Activated CD8-positive, alpha-beta memory T cell treated with anti-CD3 and anti-CD28 coated beads for 1 hour (primary cell): Measurements from ENCODE around the gene WIZ.
"Not testable (repeated sequence)": the region's sequence is repeated elsewhere in the genome, so short reads cannot be mapped to it uniquely, and the experiment has no call there.

Experiments used
- DNase-seq, 2 donors: peaks; one replicate each; pipeline ENCODE4 v3.0.0-alpha.2; 2020; ENCODE audit warnings: low read depth in 1 of 2; ENCODE audit errors: extremely low read depth in 1 of 2

The WIZ gene

GRCh38 chr19:15449620-15450527, at the start of gene WIZ:
WIZ (minus strand) TSS chr19:15449956; CDS start chr19:15448307, 1,649 bp downstream.
- DNase-seq = peak; percentile 49 to 81

- DNase-seq = no peak
These were observed 49.2 kb upstream of the WIZ start for GRCh38 chr19:15498910-15499309.

- DNase-seq = no peak
These were observed 48.6 kb upstream of the WIZ start for GRCh38 chr19:15498156-15498858.

- DNase-seq = no peak
These were observed 45.4 kb upstream of the WIZ start for GRCh38 chr19:15495151-15495550.

GRCh38 chr19:15488489-15489226, 38.9 kb upstream of the WIZ start:
- DNase-seq = no peak

- no peak for DNase-seq
These were observed 37.3 kb upstream of the WIZ start for GRCh38 chr19:15487038-15487437.

GRCh38 chr19:15485768-15486167, 36.0 kb upstream of the WIZ start:
- not testable (repeated sequence) for DNase-seq

- not testable (repeated sequence) for DNase-seq
These were observed 31.2 kb upstream of the WIZ start for GRCh38 chr19:15480996-15481395.

- DNase-seq = no peak
These were observed 29.9 kb upstream of the WIZ start, which contains the start of gene PGLYRP2 for GRCh38 chr19:15479391-15480345. PGLYRP2 (minus strand) TSS chr19:15479501; CDS start chr19:15479371, 130 bp downstream.

GRCh38 chr19:15476325-15476724, 26.6 kb upstream of the WIZ start:
- DNase-seq = no peak

- DNase-seq = no peak
These were observed 25.9 kb upstream of the WIZ start for GRCh38 chr19:15475611-15476010.

- no peak for DNase-seq
These were observed 25.4 kb upstream of the WIZ start for GRCh38 chr19:15475169-15475568.

GRCh38 chr19:15473821-15474220, 24.1 kb upstream of the WIZ start:
- DNase-seq = not testable (repeated sequence)

- DNase-seq = no peak
These were observed 21.9 kb upstream of the WIZ start for GRCh38 chr19:15471639-15472101.

GRCh38 chr19:15469513-15470297, 19.9 kb upstream of the WIZ start:
- DNase-seq = no peak

GRCh38 chr19:15468675-15469512, 19.1 kb upstream of the WIZ start:
- no peak for DNase-seq

- DNase-seq = no peak
These were observed 18.0 kb upstream of the WIZ start for GRCh38 chr19:15467734-15468214.
